GM10847 (cell line): ENCODE results near the gene RNF223.

Source experiments
- POLR2A ChIP-seq: IDR thresholded peaks from 2 replicates; pipeline ENCODE4 v1.6.1; 2011; ENCODE audit not compliant: insufficient read length; ENCODE audit errors: extremely low read depth

Gene RNF223

DNA sequence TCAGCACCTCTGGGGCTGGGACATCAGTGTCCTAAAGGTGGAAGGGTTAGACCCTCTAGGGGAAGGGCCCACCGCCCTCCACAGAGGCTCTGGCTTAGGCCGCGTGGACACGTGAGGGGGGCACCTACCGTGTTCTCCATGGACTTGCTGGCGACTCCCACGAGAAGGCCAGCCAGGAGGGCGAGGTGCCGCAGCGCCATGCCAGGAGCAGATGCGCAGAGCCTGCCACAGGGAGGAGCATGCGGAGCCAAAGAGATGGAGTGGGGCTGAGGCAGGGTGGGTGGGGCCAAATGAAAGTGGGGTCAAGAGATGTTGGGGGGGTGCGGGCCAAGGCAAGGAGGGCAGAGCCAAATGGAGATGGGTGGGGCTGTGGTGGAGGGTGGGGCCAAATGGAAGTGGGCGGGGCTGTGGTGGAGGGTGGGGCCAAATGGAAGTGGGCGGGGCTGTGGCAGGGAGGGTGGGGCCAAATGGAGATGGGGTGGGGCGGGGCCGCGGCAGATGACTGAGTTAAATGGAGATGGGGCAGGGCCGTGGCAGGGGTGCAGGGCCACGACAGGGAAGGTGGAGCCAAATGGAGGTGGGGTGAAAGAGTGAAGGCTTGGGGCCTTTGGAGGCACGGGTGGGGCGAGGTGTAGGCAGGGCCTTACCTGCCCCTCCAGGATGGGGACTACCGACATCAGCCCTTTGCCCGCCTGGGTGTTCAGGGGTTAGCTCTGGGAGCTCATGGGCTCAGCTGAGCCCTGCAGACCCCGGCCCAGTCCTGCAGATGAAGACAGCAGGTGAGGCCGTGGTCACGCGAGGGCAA, 17.4 kb upstream of the RNF223 start:
- no peak for TF ChIP-seq POLR2A

DNA sequence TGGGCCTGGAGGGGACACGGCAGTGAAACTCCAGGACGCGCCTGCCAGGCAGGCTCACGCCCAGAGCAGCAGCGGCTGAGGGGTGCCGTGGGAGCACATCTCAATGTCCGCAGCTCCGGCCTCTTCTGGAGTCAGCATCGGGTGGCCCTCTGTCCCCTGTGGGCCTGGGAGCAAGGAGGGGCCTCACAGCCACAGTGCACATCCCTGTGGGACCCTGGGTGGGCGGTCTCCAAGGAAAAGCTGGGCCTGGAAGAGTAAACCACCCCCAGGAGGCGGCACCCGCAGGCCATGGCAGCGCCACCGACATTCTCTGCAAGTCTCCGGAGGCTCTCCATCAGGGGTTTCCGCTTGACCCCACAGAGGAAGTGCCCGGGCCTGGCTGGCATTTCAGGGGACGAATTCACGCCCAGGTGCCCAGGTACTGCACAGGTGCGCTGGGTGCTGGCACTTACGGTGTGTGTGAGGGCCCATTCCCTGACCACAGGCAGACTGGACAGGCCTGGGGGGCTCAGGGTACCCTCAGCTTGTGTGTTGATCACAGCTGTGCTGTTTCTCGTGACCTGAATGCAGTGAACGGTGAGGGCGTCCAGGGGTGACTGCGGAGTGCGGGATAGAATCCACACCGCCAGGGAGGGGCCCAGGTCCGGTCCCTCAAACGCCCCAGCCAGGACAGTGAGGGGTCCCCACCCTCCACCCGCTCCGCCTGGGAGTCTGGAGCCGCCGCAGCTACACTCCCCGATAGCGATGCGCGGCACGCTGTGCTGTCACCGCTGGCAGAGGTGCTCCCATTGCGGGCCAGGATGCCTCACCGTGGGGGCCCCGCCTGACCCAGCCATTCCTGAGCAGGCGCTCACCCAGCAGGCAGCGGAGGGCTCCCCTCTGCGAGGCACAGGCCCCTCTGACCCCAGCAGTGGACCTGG, 16.6 kb upstream of the RNF223 start:
- TF ChIP-seq POLR2A = no peak

DNA sequence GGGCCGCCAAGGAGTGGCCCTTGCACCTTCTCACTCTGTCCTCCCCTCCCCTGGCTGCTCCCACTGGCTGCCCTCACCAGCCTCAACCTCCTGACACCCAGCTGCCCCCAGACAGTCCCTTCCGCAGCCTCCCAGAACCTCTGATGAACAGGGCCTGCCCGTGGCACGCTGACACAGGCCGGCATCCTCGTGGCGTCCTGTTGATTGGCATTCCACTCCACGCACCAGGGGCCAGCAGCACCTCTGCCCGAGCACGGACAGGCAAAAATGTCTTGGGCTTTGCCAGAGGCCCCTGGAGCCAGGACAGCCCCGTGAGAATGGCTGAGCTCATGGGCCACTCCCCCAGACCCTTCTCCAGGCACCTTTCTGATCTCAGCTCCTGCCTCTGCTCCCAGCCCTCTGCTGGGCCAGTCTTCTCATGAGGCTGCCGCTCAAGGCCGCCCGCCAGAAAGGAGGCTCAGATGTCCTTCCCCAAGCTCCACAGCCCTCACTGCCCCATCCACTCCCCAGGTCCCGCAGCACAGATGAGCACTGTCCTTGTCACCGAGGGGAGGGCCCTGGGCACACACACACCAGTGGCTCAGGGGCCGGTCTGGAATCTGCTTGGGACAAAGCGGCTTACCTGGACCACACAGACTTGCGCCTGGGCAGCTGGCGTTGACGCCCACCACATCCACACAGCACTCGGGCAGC, 15.8 kb upstream of the RNF223 start:
- no peak for TF ChIP-seq POLR2A

DNA sequence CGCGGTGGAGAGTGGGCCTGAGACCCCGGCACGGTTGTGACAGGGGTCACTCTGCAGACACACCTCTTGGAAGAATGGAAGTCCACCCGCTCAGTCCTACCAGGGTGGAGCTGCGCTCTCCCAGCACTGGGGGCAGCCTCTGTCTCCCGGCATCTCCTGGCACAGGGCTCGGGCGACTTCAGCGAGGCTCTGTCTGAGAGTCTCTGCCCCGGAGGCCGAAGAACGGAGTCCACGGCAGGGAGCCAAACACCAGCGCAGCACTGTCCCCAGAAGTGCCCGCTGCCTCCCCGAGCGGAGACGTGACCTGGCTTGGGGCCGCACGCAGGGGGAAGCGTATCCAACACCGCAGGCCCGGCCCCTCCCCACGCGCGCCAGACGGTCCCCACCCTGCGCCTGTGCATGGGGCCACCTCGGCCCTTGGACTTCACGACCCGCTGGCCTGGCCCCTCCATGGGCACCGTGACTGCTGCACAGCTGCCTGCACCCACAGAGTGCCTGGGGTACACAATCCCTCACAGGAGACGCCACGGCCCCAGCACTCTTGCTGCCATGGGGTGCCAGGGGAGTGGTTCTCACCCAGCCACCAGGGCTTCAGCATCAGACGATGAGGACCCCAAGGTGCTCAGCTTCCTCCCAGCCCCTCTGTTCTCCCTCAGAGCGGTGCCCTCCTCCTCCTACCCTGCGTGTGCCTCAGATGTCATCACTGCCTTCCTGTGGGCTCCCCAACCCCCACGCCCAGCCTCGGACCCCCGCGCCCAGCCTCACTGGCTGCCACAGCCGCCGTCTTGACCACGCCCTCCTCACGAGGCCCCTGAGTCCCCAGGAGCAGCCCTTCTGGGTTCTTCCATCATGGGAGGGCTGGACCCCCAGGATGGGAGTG, 14.9 kb upstream of the RNF223 start:
- no peak for TF ChIP-seq POLR2A

DNA sequence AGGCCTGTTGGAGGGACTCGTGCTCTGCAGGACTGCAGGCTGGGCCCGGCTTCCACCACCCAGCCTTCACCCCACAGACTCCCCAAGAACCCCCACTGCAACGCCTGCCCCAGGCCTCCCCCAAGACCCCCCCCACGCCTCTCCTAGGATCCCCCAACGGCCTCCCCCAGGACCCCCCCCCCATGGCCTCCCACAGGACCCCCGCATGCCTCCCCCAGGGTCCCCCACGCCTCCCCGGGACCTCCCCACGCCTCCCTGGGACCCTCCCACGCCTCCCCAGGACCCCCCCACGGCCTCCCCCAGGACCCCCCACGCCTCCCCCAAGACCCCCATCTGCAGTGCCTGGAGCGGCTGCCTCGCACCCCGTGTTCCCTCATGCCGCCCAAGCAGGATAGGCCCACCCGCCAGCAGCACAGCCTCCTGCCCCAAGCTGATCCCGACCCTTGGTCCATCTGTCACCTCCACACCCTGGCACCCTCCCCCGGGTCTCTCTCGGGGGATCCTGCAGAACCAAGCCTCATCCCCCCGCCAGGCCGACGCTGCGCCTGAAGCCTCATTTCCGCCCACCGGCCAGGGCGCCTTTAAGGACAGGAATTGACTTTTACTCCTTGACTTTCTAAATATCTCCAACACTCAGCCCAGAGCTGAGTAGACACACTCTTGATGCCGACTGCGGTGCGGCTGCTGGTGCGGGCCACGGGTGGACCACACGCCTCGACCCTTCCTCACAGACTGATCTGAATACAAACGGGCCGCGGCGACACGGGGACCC, 14.1 kb upstream of the RNF223 start:
- TF ChIP-seq POLR2A = no peak

DNA sequence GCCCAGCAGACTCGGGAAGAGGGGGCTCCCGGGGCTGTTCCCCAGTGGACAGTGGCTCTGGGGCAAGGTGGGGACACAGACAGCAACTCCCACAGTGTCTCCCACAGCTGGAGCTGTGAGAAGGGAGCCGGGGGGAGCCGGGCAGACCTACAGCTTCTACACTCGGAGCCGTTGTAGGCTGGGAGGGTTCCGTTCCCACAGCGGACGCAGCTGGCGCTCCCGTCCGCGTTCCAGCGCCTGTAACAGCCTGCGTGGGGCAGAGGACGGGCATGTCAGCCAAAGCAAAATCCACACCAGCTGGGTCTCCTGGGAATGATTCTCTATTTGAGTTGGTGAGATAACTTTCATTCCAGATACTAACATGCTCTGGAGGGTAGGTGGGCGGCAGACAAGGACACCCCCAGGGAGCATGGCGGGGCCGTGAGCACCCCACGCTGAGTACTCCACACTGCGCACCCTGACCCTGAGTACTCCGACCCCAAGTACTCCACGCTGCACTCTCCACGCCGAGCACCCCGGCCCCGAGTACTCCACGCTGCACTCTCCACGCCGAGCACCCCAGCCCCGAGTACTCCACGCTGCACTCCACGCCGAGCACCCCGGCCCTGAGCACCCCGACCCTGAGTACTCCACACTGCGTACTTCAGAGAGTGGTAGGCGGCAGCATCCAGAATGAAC, 13.4 kb upstream of the RNF223 start:
- TF ChIP-seq POLR2A = no peak

DNA sequence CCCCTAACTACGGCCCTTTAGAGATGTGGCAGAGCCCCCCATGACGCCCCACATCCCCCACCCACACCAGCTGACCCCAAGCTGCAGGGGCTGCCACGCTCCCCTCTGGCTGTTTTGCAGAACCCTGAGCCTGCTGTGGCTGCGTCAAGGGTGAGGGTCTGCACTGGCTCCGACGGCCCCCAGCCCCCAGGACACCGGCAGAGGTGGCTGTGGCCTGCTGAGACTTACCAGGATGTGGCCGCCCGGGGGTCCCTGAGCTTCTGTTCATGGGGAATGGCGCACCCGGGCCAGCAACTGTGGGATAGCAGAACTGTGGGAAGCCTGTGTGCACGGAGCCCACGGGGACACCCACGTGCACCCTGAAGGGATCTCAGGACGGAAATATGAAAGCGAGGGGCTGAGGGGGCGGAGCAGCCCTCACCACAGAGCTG, 12.8 kb upstream of the RNF223 start:
- no peak for TF ChIP-seq POLR2A

DNA sequence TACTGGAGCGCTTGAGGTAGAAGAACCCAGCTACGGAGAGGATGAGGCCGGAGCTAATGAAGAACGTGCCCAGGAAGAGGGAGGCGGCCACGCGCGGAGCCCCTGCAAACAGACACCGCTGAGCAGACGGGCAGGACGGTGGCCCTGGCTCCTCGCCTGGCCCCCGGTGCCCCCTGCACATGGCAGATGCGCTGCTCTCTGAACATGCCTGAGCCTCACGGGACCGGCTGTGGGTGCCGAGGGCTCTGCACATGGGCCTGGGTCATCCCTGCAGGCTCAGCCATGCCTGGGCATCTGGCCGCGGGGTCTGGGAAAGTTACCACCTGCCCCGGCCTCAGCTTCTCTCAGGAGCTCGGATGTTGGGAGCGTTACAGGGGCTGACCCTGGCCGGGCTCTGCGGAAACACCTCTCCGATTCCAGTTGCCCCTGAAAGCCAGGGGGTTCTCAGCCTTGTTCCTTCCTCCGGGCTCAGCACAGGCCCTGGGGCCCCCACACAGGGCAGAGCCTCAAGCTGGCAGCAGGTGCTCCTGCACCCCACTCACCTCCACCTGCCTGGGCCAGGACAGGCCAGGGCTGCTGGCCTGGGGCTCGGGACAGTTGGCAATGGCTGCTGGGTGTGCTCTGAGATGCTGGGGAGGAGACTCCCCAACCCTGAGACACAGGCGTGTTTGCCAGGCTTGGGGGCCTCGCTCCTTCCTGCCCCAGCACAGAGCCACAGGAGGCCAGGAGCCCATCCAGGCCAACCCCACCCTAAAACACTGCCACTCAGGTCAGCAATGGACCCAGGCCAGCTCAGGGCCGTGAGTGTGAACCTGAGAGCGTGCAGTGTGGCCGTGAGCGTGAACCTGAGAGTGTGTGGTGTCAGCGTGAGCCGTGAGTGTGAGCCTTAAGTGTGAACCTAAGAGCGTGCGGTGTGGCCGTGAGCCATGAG, 12.1 kb upstream of the RNF223 start:
- TF ChIP-seq POLR2A = no peak

DNA sequence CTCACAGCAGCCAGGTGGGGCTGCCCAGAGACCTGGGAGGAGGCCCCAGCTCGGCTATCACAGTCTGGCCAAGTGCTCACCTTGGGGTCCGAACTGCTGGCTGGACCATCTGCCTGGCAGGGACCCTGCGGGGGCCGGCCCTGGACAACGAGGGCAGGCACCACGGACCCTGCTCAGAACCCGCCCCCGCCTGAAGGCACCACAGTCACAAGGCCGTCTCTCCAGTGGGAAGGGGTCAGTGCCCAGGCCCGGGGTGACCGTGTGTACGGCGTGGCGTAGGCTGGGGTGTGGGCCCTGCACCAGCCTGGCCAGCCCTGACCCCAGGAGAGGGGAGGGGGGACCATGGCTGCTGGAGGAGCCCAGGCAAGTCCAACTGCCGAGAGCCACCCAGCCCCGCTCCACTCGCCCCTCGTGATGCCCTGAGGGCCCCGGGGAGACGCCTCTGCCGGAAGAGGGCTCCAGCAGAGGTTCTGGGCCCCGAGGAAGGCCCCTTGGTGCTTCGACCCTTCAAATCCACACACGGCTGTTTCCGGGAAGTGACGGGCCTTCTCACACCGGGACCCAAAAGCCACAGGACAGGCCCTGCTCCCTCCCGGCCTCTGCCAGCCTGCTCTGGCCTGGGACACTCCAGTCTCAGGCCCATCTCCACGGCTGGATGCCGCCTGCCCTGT, 11.2 kb upstream of the RNF223 start:
- no peak for TF ChIP-seq POLR2A

DNA sequence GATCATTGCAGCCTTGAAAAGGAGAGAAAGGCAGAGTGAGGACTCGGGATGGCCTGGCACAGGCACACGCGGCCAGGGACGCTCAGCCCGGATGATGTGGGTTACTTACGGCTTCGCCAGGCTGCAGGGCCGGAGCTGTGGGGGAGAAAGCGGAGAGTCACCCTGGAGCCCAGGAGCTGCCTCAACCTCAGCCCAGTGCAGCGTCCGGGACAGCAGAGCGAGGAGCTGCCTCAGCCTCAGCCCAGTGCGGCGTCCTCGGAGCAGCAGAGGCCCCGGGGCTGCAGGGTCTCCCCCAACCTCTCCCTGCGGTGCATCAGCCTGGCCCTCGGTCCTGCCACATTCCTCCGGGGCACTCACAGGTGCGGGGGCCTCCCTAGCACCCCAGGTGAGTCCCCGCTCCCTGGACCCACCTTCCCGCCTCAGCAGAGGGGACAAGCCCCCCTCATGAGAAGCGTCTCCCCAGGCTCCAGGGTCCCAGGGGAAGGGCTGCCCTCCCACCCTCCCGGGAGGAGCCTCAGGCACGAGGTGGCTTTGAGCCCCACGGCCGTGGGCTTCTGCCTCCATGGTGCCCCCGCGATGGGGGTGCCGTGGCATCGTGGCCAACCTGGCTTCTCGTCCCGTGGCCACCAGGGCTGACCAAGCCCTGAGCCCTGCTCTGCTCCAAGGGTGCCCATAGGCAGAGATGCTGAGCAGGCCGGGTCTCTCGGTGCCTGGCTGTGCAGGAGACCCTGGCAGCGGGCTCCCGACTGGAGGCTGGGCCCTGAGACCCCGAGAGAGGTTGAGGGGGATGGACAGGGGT, 10.5 kb upstream of the RNF223 start:
- no peak for TF ChIP-seq POLR2A
